MM.1S (cell line): ENCODE measurements around the gene SLC39A6.
A peak's percentile ranks its signal among the peaks of the same experiment; 100 is the strongest.
"Not testable (repeated sequence)": the region's sequence is repeated elsewhere in the genome, so short reads cannot be mapped to it uniquely, and the experiment has no call there.

Source experiments
- DNase-seq: peaks from one replicate; pipeline ENCODE4 v3.0.0-alpha.2; 2015
- H2AFZ ChIP-seq: fragments of 300-600 bp; sonication (generic); 2 replicates; pipeline ENCODE4 v1.6.0; 2016; ENCODE audit warnings: antibody characterized with exemption, low read length
- H3F3A ChIP-seq: fragments of 300-600 bp; sonication (generic); 2 replicates; pipeline ENCODE4 v1.6.1; 2016; ENCODE audit warnings: mild to moderate bottlenecking, antibody characterized with exemption, low read length, moderate library complexity, mixed read lengths; ENCODE audit not compliant: insufficient read depth
- H3K27ac ChIP-seq: fragments of 300-600 bp; sonication (generic); 2 replicates; pipeline ENCODE4 v1.5.1; 2016; ENCODE audit warnings: mild to moderate bottlenecking, low read length
- H3K27me3 ChIP-seq: fragments of 300-600 bp; sonication (generic); replicated peaks from 2 replicates; pipeline ENCODE4 v1.6.0; 2016; ENCODE audit warnings: low read length; ENCODE audit not compliant: insufficient read depth
- H3K36me3 ChIP-seq: fragments of 300-600 bp; sonication (generic); replicated peaks from 2 replicates; pipeline ENCODE4 v1.6.1; 2016; ENCODE audit warnings: mild to moderate bottlenecking, low read length, mixed read lengths; ENCODE audit not compliant: insufficient read depth
- H3K4me1 ChIP-seq: fragments of 300-600 bp; sonication (generic); 2 replicates; pipeline ENCODE4 v1.6.1; 2016; ENCODE audit warnings: low read length, mixed read lengths
- H3K4me2 ChIP-seq: fragments of 300-600 bp; sonication (generic); 2 replicates; pipeline ENCODE4 v1.6.0; 2016; ENCODE audit warnings: low read depth, low read length
- H3K4me3 ChIP-seq: fragments of 300-600 bp; sonication (generic); 2 replicates; pipeline ENCODE4 v1.5.1; 2016; ENCODE audit warnings: low read length, mixed read lengths
- H3K79me2 ChIP-seq: fragments of 300-600 bp; sonication (generic); 2 replicates; pipeline ENCODE4 v1.6.1; 2016; ENCODE audit warnings: mixed run types, low read length, mixed read lengths
- H3K9ac ChIP-seq: fragments of 300-600 bp; sonication (generic); 2 replicates; pipeline ENCODE4 v1.6.1; 2016; ENCODE audit warnings: low read length, mixed read lengths
- H3K9me2 ChIP-seq: fragments of 300-600 bp; sonication (generic); replicated peaks from 2 replicates; pipeline ENCODE4 v1.6.1; 2016; ENCODE audit warnings: mild to moderate bottlenecking, low read length, mixed read lengths; ENCODE audit not compliant: insufficient read depth
- H3K9me3 ChIP-seq: fragments of 300-600 bp; sonication (generic); replicated peaks from 2 replicates; pipeline ENCODE4 v1.6.1; 2016; ENCODE audit warnings: mild to moderate bottlenecking, low read length, mixed read lengths; ENCODE audit not compliant: insufficient read depth
- H4K20me1 ChIP-seq: fragments of 300-600 bp; sonication (generic); 2 replicates; pipeline ENCODE4 v1.6.1; 2016; ENCODE audit warnings: mild to moderate bottlenecking, low read length, moderate library complexity, mixed read lengths; ENCODE audit not compliant: insufficient read depth
- EZH2 ChIP-seq: fragments of 300-600 bp; sonication (generic); optimal IDR thresholded peaks from 2 replicates; pipeline ENCODE3; 2017; ENCODE audit warnings: low read depth, mild to moderate bottlenecking, antibody characterized with exemption, low read length, mixed read lengths
- EZH2phosphoT487 ChIP-seq: fragments of 300-600 bp; sonication (generic); IDR thresholded peaks from 2 replicates; pipeline ENCODE4 v1.6.1; 2018; ENCODE audit warnings: antibody characterized with exemption, low read length
- TF ChIP-seq, protein P1 (sequence below): fragments of 300-600 bp; sonication (generic); IDR thresholded peaks from 2 replicates; pipeline ENCODE4 v1.5.1; 2016; ENCODE audit warnings: antibody characterized with exemption, low read length, mixed read lengths

The SLC39A6 gene

DNA sequence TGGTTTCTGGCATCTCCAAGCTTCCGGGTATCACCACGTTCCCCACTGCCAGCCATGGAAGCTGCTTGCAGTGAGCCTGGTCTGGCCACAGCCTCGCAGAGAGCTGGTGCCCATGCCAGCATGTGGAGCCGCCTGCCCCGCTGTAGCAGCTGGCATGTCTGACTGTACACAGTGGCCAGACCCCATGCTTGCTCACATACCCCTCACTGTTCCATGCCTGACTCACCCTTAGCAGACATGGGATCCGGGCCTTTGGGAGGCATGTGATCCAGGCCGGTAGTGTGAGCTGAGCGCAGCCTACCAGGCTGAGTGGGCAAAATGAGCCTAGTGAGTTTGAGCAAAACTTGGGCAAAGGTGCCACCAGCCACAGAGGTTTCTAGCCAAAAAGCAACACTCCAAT is 43.0 kb downstream of the SLC39A6 start:
- no peaks in the 10 kb centered on the region for H3K9me2 ChIP-seq
- no peaks in the 10 kb centered on the region; the same call in 1 of the 2 replicates for H3K4me1 ChIP-seq
- no peaks in the 10 kb centered on the region for H3K27me3 ChIP-seq
- no peak overlapping the region for H2AFZ ChIP-seq
- H3K36me3 ChIP-seq = no peaks in the 10 kb centered on the region
- H3K4me3 ChIP-seq = no peak overlapping the region
- no peaks in the 10 kb centered on the region for H3K9me3 ChIP-seq
- H3F3A ChIP-seq = no peaks in the 10 kb centered on the region
- H4K20me1 ChIP-seq = no peaks in the 10 kb centered on the region
- H3K79me2 ChIP-seq = no peaks in the 10 kb centered on the region
- TF ChIP-seq, protein P1, sequence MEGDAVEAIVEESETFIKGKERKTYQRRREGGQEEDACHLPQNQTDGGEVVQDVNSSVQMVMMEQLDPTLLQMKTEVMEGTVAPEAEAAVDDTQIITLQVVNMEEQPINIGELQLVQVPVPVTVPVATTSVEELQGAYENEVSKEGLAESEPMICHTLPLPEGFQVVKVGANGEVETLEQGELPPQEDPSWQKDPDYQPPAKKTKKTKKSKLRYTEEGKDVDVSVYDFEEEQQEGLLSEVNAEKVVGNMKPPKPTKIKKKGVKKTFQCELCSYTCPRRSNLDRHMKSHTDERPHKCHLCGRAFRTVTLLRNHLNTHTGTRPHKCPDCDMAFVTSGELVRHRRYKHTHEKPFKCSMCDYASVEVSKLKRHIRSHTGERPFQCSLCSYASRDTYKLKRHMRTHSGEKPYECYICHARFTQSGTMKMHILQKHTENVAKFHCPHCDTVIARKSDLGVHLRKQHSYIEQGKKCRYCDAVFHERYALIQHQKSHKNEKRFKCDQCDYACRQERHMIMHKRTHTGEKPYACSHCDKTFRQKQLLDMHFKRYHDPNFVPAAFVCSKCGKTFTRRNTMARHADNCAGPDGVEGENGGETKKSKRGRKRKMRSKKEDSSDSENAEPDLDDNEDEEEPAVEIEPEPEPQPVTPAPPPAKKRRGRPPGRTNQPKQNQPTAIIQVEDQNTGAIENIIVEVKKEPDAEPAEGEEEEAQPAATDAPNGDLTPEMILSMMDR = no peak
- TF ChIP-seq EZH2phosphoT487 = no peak
- TF ChIP-seq EZH2 = no peak
- no peak overlapping the region for H3K27ac ChIP-seq
- DNase-seq = no peak
- H3K4me2 ChIP-seq = no peak overlapping the region
- no peak overlapping the region for H3K9ac ChIP-seq

DNA sequence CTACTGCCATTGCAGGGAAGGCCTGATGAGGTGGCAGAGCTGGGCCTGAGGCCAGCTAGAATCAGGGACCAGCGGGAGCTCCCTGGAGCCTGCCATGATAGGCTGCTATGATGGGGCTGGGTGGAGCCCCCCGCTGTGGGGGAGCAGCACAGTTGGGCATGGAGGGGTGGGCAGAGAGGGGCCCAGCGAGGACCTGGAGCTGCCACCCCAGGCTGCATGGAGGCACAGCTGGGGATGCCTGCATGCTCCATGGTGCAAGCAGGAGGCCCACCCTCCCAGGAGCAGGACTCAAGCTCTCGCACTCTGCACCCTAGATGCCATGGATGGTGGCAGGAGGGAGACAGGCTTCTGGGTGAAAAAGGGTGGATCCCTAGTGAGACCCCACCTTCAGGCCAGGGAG is 43.9 kb downstream of the SLC39A6 start:
- Histone ChIP-seq H3K9me2 (no peaks in the 10 kb centered on the region), H3K79me2 (no peaks in the 10 kb centered on the region), H3K9ac (no peak overlapping the region), H3K27ac (no peak overlapping the region), H4K20me1 (no peaks in the 10 kb centered on the region), H3K4me3 (no peak overlapping the region), H2AFZ (no peak overlapping the region), H3K9me3 (no peaks in the 10 kb centered on the region), H3K36me3 (no peaks in the 10 kb centered on the region), H3K4me1 (no peaks in the 10 kb centered on the region; the same call in 1 of the 2 replicates), H3K4me2 (no peak overlapping the region), H3K27me3 (no peaks in the 10 kb centered on the region), H3F3A (no peaks in the 10 kb centered on the region)
- no peak for TF ChIP-seq EZH2phosphoT487
- TF ChIP-seq, protein P1 = no peak
- TF ChIP-seq EZH2 = no peak
- no peak for DNase-seq

DNA sequence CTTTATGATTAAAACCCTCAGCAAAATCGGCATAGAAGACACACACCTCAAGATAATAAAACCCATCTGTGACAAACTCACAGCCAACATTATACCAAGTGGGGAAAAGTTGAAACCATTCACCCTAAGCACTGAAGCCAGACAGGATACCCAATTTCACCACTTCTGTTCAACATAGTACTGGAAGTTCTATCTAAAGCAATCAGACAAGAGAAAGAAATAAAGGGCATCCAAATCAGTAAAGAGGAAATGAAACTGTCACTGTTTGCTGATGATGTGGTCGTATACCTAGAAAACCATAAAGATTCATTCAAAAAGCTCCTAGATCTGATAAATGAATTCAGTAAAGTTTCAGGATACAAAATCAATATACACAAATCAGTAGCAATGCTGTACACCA is 45.4 kb downstream of the SLC39A6 start:
- TF ChIP-seq, protein P1 = no peak
- no peak for TF ChIP-seq EZH2phosphoT487
- no peak for TF ChIP-seq EZH2
- Histone ChIP-seq H3K4me3 (no peak overlapping the region), H3K27me3 (no peaks in the 10 kb centered on the region), H3K36me3 (no peaks in the 10 kb centered on the region), H3K9me2 (no peaks in the 10 kb centered on the region), H3K9ac (no peak overlapping the region), H3K4me1 (no peaks in the 10 kb centered on the region; the same call in 1 of the 2 replicates), H4K20me1 (no peaks in the 10 kb centered on the region), H3K79me2 (no peaks in the 10 kb centered on the region), H3K9me3 (no peaks in the 10 kb centered on the region), H3K27ac (no peak overlapping the region), H2AFZ (no peak overlapping the region), H3K4me2 (no peak overlapping the region), H3F3A (no peaks in the 10 kb centered on the region)
- peak; percentile 24 for DNase-seq

DNA sequence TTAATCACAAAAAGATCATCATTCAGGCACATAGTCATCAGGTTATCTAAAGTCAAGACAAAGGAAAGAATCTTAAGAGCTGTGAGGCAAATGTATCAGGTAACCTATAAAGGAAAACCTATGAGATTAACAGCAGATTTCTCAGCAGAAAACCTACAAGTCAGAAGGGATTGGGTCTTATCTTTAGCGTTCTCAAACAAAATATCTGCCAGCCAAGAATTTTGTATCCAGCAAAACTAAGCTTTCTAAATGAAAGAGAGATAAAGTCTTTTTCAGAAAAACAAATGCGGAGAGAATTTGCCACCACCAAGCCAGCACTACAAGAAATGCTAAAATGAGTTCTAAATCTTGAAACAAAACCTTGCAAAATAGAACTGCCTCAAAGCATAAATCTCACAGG is 48.0 kb downstream of the SLC39A6 start:
- H3K27ac ChIP-seq, H3K4me3 ChIP-seq, H3K4me1 ChIP-seq, H3F3A ChIP-seq, DNase-seq, H3K36me3 ChIP-seq, H3K79me2 ChIP-seq, H3K9me3 ChIP-seq, H3K27me3 ChIP-seq, H4K20me1 ChIP-seq, H3K9me2 ChIP-seq, H3K4me2 ChIP-seq, H3K9ac ChIP-seq, H2AFZ ChIP-seq: not testable (repeated sequence)
